K562 (cell line): ENCODE data around the gene MATK. TPM values are rescaled to one million over a fixed set of nuclear protein-coding genes. Genes with fewer than 3 reads are reported as not detected.

Experiments
- BRD4 ChIP-seq: fragments of 200-600 bp; sonication (generic); IDR thresholded peaks from 2 replicates; pipeline ENCODE4 v1.6.1; 2017; ENCODE audit warnings: inconsistent platforms
- E2F1 ChIP-seq: sonication (generic); formaldehyde crosslinking; IDR thresholded peaks from 2 replicates; pipeline ENCODE4 v1.8.1; 2023; ENCODE audit warnings: mild to moderate bottlenecking, missing genetic modification reagents, moderate library complexity
- FIP1L1 ChIP-seq: fragments of 200-400 bp; formaldehyde crosslinking; IDR thresholded peaks from 2 replicates; pipeline ENCODE4 v1.6.1; 2018; ENCODE audit warnings: mild to moderate bottlenecking, low read depth, low read length; ENCODE audit not compliant: poor library complexity, severe bottlenecking
- GMEB1 ChIP-seq: fragments of 250-450 bp; sonication (Bioruptor Pico); IDR thresholded peaks from 2 replicates; pipeline ENCODE4 v1.4.0; 2020; ENCODE audit warnings: mild to moderate bottlenecking
- HLTF ChIP-seq: fragments of 450-650 bp; IDR thresholded peaks from 2 replicates; pipeline ENCODE4 v1.6.1; 2016
- NBN ChIP-seq: fragments of 450-650 bp; IDR thresholded peaks from 2 replicates; pipeline ENCODE4 v1.6.1; 2016; ENCODE audit warnings: low read depth, mild to moderate bottlenecking
- NFIC ChIP-seq: fragments of 450-650 bp; IDR thresholded peaks from 2 replicates; pipeline ENCODE4 v1.6.1; 2017; ENCODE audit warnings: mild to moderate bottlenecking, inconsistent platforms
- NKRF ChIP-seq: fragments of 450-650 bp; IDR thresholded peaks from 2 replicates; pipeline ENCODE4 v1.6.1; 2016; ENCODE audit warnings: borderline replicate concordance
- PATZ1 ChIP-seq: fragments of 250-450 bp; sonication (Bioruptor Pico); IDR thresholded peaks from 2 replicates; pipeline ENCODE4 v1.5.0; 2020; ENCODE audit warnings: mild to moderate bottlenecking, borderline replicate concordance
- RAD21 ChIP-seq, 2 experiments: fragments of 250-450 bp in 1 of 2; fragments of 450-650 bp in 1 of 2; sonication (Bioruptor Pico) in 1 of 2; formaldehyde crosslinking in 1 of 2; IDR thresholded peaks in 1 of 2; conservative IDR thresholded peaks in 1 of 2; 2 replicates each; pipeline versions ENCODE4 v1.4.0 to v1.8.0; 2020 to 2022; ENCODE audit warnings: mild to moderate bottlenecking in 2 of 2, moderate library complexity in 1 of 2
- SMARCA5 ChIP-seq: fragments of 450-650 bp; IDR thresholded peaks from 2 replicates; pipeline ENCODE4 v1.6.1; 2016
- SMARCB1 ChIP-seq: IDR thresholded peaks from 2 replicates; pipeline ENCODE4 v1.6.1; 2011; ENCODE audit warnings: improper control_type of control experiment, low read depth; ENCODE audit not compliant: insufficient read length
- THRB ChIP-seq: fragments of 450-650 bp; formaldehyde crosslinking; conservative IDR thresholded peaks from 2 replicates; pipeline ENCODE4 v1.4.0; 2022; ENCODE audit warnings: mild to moderate bottlenecking, missing genetic modification characterization
- ZNF212 ChIP-seq: fragments of 450-650 bp; formaldehyde crosslinking; IDR thresholded peaks from 2 replicates; pipeline ENCODE4 v1.4.0; 2020; ENCODE audit warnings: mild to moderate bottlenecking
- ZNF354B ChIP-seq: fragments of 250-450 bp; sonication (Bioruptor Pico); IDR thresholded peaks from 2 replicates; pipeline ENCODE4 v1.4.0; 2020
- ZNF395 ChIP-seq: fragments of 200-800 bp; sonication (Bioruptor generic); IDR thresholded peaks from 2 replicates; pipeline ENCODE4 v1.6.1; 2017; ENCODE audit warnings: missing genetic modification characterization, missing compliant biosample characterization
- ZSCAN32 ChIP-seq: fragments of 450-650 bp; formaldehyde crosslinking; IDR thresholded peaks from 2 replicates; pipeline ENCODE4 v1.4.0; 2020; ENCODE audit warnings: mild to moderate bottlenecking, moderate library complexity
- polyA plus RNA-seq, 8 experiments: library from polyadenylated mRNA; depleted of rRNA in 4 of 8; stranded (reverse) in 5 of 8; unstranded in 3 of 8; fragments of >200 nt; fragmentation: Nextera tagmentation in 2 of 8; fragmentation: Illumina TruSeq in 1 of 8; extraction: Ambion mirVana in 2 of 8; extraction: Trizol in 1 of 8; gene quantifications; 2 replicates each; pipeline versions ENCODE4 v1.2.1 to v1.2.3, GENCODE V29; 2011 to 2014; ENCODE audit warnings: inconsistent platforms in 1 of 8, missing spikeins in 1 of 8
- total RNA-seq, 7 experiments: library from RNA; depleted of rRNA in 6 of 7; stranded (reverse); fragments of >200 nt in 6 of 7; fragmentation: Illumina TruSeq in 2 of 7; extraction: Trizol in 2 of 7; gene quantifications; 2 replicates each; pipeline versions ENCODE4 v1.2.1 to v1.2.3, GENCODE V29; 2011 to 2021; ENCODE audit warnings: low replicate concordance in 1 of 7

MATK gene
- total and polyA plus RNA-seq, 9 of the 15 experiments (the other 6 are each of a cell fraction or from before 2014, with no cell fraction given) = 0.08 to 41.5 (median 21.4) TPM

GRCh38 chr19:3783660-3784584, 2.3 kb downstream of the MATK start (continued):
- TF ChIP-seq GMEB1 (CRISPR knock-in tag) (no peak), RAD21 (CRISPR knock-in tag; conservative IDR thresholded peaks at IDR 0.05 in 1 of 2, IDR thresholded peaks at IDR 0.05 in 1 of 2) (peak in 1 of 2 experiments; percentile 32; a peak in 2 of 4 replicates), BRD4 (no peak), PATZ1 (CRISPR knock-in tag) (no peak), ZNF395 (CRISPR knock-in tag) (no peak), NFIC (0 out of 2 replicates have a peak, but pooled peaks have one; percentile 31), ZNF212 (no peak), HLTF (no peak), NBN (no peak), SMARCA5 (no peak), ZNF354B (CRISPR knock-in tag) (no peak), THRB (CRISPR knock-in tag) (no peak), SMARCB1 (no peak), NKRF (no peak), FIP1L1 (no peak), E2F1 (CRISPR knock-in tag) (no peak), ZSCAN32 (CRISPR knock-in tag) (no peak)
